Central memory CD8-positive, alpha-beta T cell (primary cell): ENCODE measurements around the gene MAN2A1.
A peak's percentile ranks its signal among the peaks of the same experiment; 100 is the strongest.

Experiments used
- ATAC-seq: fragments of 150-1000 bp; cut with Tn5 transposase; replicated peaks from 2 replicates; pipeline ENCODE4 v1.10.0; 2022; ENCODE audit warnings: mild to moderate bottlenecking, moderate FRiP score, moderate number of reproducible peaks; ENCODE audit not compliant: poor library complexity, severe bottlenecking; ENCODE audit errors: extremely low read depth
- DNase-seq, 2 donors: peaks; one replicate each; pipeline ENCODE4 v3.0.0; 2021; ENCODE audit warnings: low spot score in 2 of 2
- H3K27ac Mint-ChIP-seq: one replicate; pipeline ENCODE4 v1.8.0; 2022; ENCODE audit warnings: low read depth, mild to moderate bottlenecking, moderate library complexity, mixed read lengths
- H3K27me3 Mint-ChIP-seq: one replicate; pipeline ENCODE4 v1.8.0; 2022; ENCODE audit warnings: mixed read lengths
- H3K36me3 Mint-ChIP-seq: one replicate; pipeline ENCODE4 v1.8.0; 2022; ENCODE audit warnings: mild to moderate bottlenecking, moderate library complexity, mixed read lengths; ENCODE audit not compliant: insufficient read depth
- H3K4me1 Mint-ChIP-seq: one replicate; pipeline ENCODE4 v1.8.0; 2022; ENCODE audit warnings: mixed read lengths
- H3K4me3 Mint-ChIP-seq: one replicate; pipeline ENCODE4 v1.8.0; 2022; ENCODE audit warnings: mild to moderate bottlenecking, moderate library complexity, mixed read lengths
- H3K9me3 Mint-ChIP-seq: one replicate; pipeline ENCODE4 v1.8.0; 2022; ENCODE audit warnings: mixed read lengths

The MAN2A1 gene

GRCh38 chr5:109659901-109660300 lies 29.8 kb upstream of the MAN2A1 start:
- Mint-ChIP-seq H3K27ac (no peak overlapping the region), H3K36me3 (no peaks in the 10 kb centered on the region), H3K4me3 (no peak overlapping the region), H3K4me1 (peaks cover 12% of the 10 kb centered on the region), H3K27me3 (peaks cover 24% of the 10 kb centered on the region), H3K9me3 (no peaks in the 10 kb centered on the region)
- no peak for ATAC-seq
- DNase-seq: no peak

- peaks cover 24% of the 10 kb centered on the region for H3K27me3 Mint-ChIP-seq
- DNase-seq: no peak
- H3K27ac Mint-ChIP-seq: no peak overlapping the region
- ATAC-seq: no peak
- no peaks in the 10 kb centered on the region for H3K9me3 Mint-ChIP-seq
- peaks cover 12% of the 10 kb centered on the region for H3K4me1 Mint-ChIP-seq
- H3K4me3 Mint-ChIP-seq: no peak overlapping the region
- no peaks in the 10 kb centered on the region for H3K36me3 Mint-ChIP-seq
Observed at GRCh38 chr5:109660301-109660700, 29.4 kb upstream of the MAN2A1 start.

- H3K4me3 Mint-ChIP-seq: no peak overlapping the region
- H3K27ac Mint-ChIP-seq: no peak overlapping the region
- no peaks in the 10 kb centered on the region for H3K9me3 Mint-ChIP-seq
- DNase-seq: no peak
- ATAC-seq: no peak
- H3K36me3 Mint-ChIP-seq: no peaks in the 10 kb centered on the region
- peaks cover 37% of the 10 kb centered on the region for H3K27me3 Mint-ChIP-seq
- H3K4me1 Mint-ChIP-seq: no peaks in the 10 kb centered on the region
Observed at GRCh38 chr5:109668237-109668636, 21.5 kb upstream of the MAN2A1 start.

- H3K27me3 Mint-ChIP-seq: peaks cover 43% of the 10 kb centered on the region
- DNase-seq (no peak), ATAC-seq (no peak)
- no peaks in the 10 kb centered on the region for H3K4me1 Mint-ChIP-seq
- H3K4me3 Mint-ChIP-seq: no peak overlapping the region
- no peak overlapping the region for H3K27ac Mint-ChIP-seq
- no peaks in the 10 kb centered on the region for H3K36me3 Mint-ChIP-seq
- no peaks in the 10 kb centered on the region for H3K9me3 Mint-ChIP-seq
Observed at GRCh38 chr5:109668668-109669422, 20.9 kb upstream of the MAN2A1 start.

GRCh38 chr5:109669991-109670706 lies 19.6 kb upstream of the MAN2A1 start:
- ATAC-seq (no peak), DNase-seq (no peak)
- no peak overlapping the region for H3K27ac Mint-ChIP-seq
- no peak overlapping the region for H3K4me3 Mint-ChIP-seq
- no peaks in the 10 kb centered on the region for H3K4me1 Mint-ChIP-seq
- peaks cover 56% of the 10 kb centered on the region for H3K27me3 Mint-ChIP-seq
- H3K9me3 Mint-ChIP-seq: no peaks in the 10 kb centered on the region
- no peaks in the 10 kb centered on the region for H3K36me3 Mint-ChIP-seq

GRCh38 chr5:109671136-109671535 lies 18.6 kb upstream of the MAN2A1 start:
- H3K27me3 Mint-ChIP-seq: peaks cover 66% of the 10 kb centered on the region
- H3K9me3 Mint-ChIP-seq: no peaks in the 10 kb centered on the region
- ATAC-seq (no peak), DNase-seq (no peak)
- H3K27ac Mint-ChIP-seq: no peak overlapping the region
- no peaks in the 10 kb centered on the region for H3K36me3 Mint-ChIP-seq
- H3K4me3 Mint-ChIP-seq: no peak overlapping the region
- no peaks in the 10 kb centered on the region for H3K4me1 Mint-ChIP-seq

GRCh38 chr5:109674596-109674995 lies 15.1 kb upstream of the MAN2A1 start:
- Mint-ChIP-seq H3K4me1 (no peaks in the 10 kb centered on the region), H3K27ac (no peak overlapping the region), H3K9me3 (no peaks in the 10 kb centered on the region), H3K27me3 (peaks cover 75% of the 10 kb centered on the region), H3K36me3 (no peaks in the 10 kb centered on the region), H3K4me3 (no peak overlapping the region)
- DNase-seq: no peak
- no peak for ATAC-seq

- DNase-seq (no peak), ATAC-seq (no peak)
- no peaks in the 10 kb centered on the region for H3K9me3 Mint-ChIP-seq
- H3K4me1 Mint-ChIP-seq: no peaks in the 10 kb centered on the region
- no peak overlapping the region for H3K4me3 Mint-ChIP-seq
- no peak overlapping the region for H3K27ac Mint-ChIP-seq
- H3K27me3 Mint-ChIP-seq: peaks cover 61% of the 10 kb centered on the region
- H3K36me3 Mint-ChIP-seq: no peaks in the 10 kb centered on the region
Observed at GRCh38 chr5:109676920-109677319, 12.8 kb upstream of the MAN2A1 start.

- Mint-ChIP-seq H3K27me3 (peaks cover 45% of the 10 kb centered on the region), H3K4me3 (no peak overlapping the region), H3K9me3 (no peaks in the 10 kb centered on the region), H3K36me3 (no peaks in the 10 kb centered on the region), H3K4me1 (no peaks in the 10 kb centered on the region), H3K27ac (no peak overlapping the region)
- DNase-seq (no peak), ATAC-seq (no peak)
Observed at GRCh38 chr5:109678447-109678846, 11.3 kb upstream of the MAN2A1 start.

GRCh38 chr5:109681763-109682162 lies 8.0 kb upstream of the MAN2A1 start:
- no peaks in the 10 kb centered on the region for H3K4me1 Mint-ChIP-seq
- no peak overlapping the region for H3K4me3 Mint-ChIP-seq
- H3K27me3 Mint-ChIP-seq: peaks cover 12% of the 10 kb centered on the region
- no peak overlapping the region for H3K27ac Mint-ChIP-seq
- DNase-seq (no peak), ATAC-seq (no peak)
- H3K36me3 Mint-ChIP-seq: no peaks in the 10 kb centered on the region
- H3K9me3 Mint-ChIP-seq: no peaks in the 10 kb centered on the region

- H3K36me3 Mint-ChIP-seq: no peaks in the 10 kb centered on the region
- DNase-seq: no peak
- H3K9me3 Mint-ChIP-seq: no peaks in the 10 kb centered on the region
- no peak overlapping the region for H3K4me3 Mint-ChIP-seq
- H3K4me1 Mint-ChIP-seq: no peaks in the 10 kb centered on the region
- peaks cover 6% of the 10 kb centered on the region for H3K27me3 Mint-ChIP-seq
- H3K27ac Mint-ChIP-seq: no peak overlapping the region
- no peak for ATAC-seq
Observed at GRCh38 chr5:109682383-109682782, 7.3 kb upstream of the MAN2A1 start.

GRCh38 chr5:109685916-109686315 lies 3.8 kb upstream of the MAN2A1 start:
- Mint-ChIP-seq H3K4me1 (peaks cover 3% of the 10 kb centered on the region), H3K27ac (no peak overlapping the region), H3K4me3 (no peak overlapping the region), H3K9me3 (no peaks in the 10 kb centered on the region), H3K36me3 (peaks cover 14% of the 10 kb centered on the region), H3K27me3 (no peaks in the 10 kb centered on the region)
- no peak for ATAC-seq
- no peak for DNase-seq

GRCh38 chr5:109688630-109688969 lies 1.1 kb upstream of the MAN2A1 start:
- H3K36me3 Mint-ChIP-seq: peaks cover 17% of the 10 kb centered on the region
- H3K27me3 Mint-ChIP-seq: no peaks in the 10 kb centered on the region
- peak overlapping the region; percentile 88 for H3K4me3 Mint-ChIP-seq
- H3K27ac Mint-ChIP-seq: peak overlapping the region; percentile 88
- H3K4me1 Mint-ChIP-seq: peaks cover 30% of the 10 kb centered on the region
- ATAC-seq (no peak), DNase-seq (no peak)
- no peaks in the 10 kb centered on the region for H3K9me3 Mint-ChIP-seq
